IMR-90 (cell line): Measurements from ENCODE around the gene DDA1. TPM values are rescaled to one million over a fixed set of nuclear protein-coding genes. Genes with fewer than 3 reads are reported as not detected.

Experiments used
- ATAC-seq: fragments of 200-7000 bp; cut with Tn5 transposase; 2 replicates; pipeline ENCODE4 v1.9.1; 2020; ENCODE audit warnings: low read depth, mild to moderate bottlenecking, moderate library complexity
- BruUV-seq: library from RNA; stranded (reverse); fragments of 400-500 nt; replicated peaks from 2 replicates; lab custom pipeline; 2021; lab: Mats Ljungman, UMichigan
- CTCF ChIA-PET: fragments of 300-600 bp; formaldehyde crosslinking; extraction: SDS; loops from one replicate; lab custom pipeline; 2021; ENCODE audit warnings: antibody characterized with exemption; lab: Yijun Ruan, JAX
- POLR2A ChIA-PET: fragments of 300-600 bp; sonication (Branson Sonifier 250); formaldehyde crosslinking; loops from one replicate; lab custom pipeline; 2022; ENCODE audit warnings: antibody characterized with exemption; ENCODE audit not compliant: unreplicated experiment; lab: Charles Lee
- DNase-seq: peaks from one replicate; pipeline ENCODE4 v3.0.0; 2013
- H2AFZ ChIP-seq: replicated peaks from 2 replicates; pipeline ENCODE3; 2013; ENCODE audit warnings: low read length, mild to moderate bottlenecking; ENCODE audit not compliant: poor library complexity
- H2AK5ac ChIP-seq: 2 replicates; pipeline ENCODE4 v1.6.1; 2013; ENCODE audit warnings: low read depth, low read length, inconsistent platforms
- H2AK9ac ChIP-seq: replicated peaks from 2 replicates; pipeline ENCODE3; 2013; ENCODE audit warnings: mild to moderate bottlenecking, low read depth, low read length, moderate library complexity; ENCODE audit not compliant: poor library complexity
- H2BK120ac ChIP-seq: 2 replicates; pipeline ENCODE4 v1.6.1; 2013; ENCODE audit warnings: low read depth, low read length, inconsistent platforms
- H2BK15ac ChIP-seq: 3 replicates; pipeline ENCODE4 v1.6.1; 2013; ENCODE audit warnings: low read depth, low read length, inconsistent platforms
- H2BK20ac ChIP-seq: 2 replicates; pipeline ENCODE4 v1.6.1; 2013; ENCODE audit warnings: low read depth, mild to moderate bottlenecking, inconsistent platforms, low read length, moderate library complexity
- H2BK5ac ChIP-seq: 2 replicates; pipeline ENCODE4 v1.6.1; 2013; ENCODE audit warnings: mild to moderate bottlenecking, low read depth, low read length, inconsistent platforms; ENCODE audit not compliant: poor library complexity, severe bottlenecking
- H3K14ac ChIP-seq: replicated peaks from 2 replicates; pipeline ENCODE4 v1.6.1; 2013; ENCODE audit warnings: low read depth, low read length, inconsistent platforms
- H3K18ac ChIP-seq: 2 replicates; pipeline ENCODE4 v1.6.1; 2013; ENCODE audit warnings: low read depth, low read length, control low read depth
- H3K23ac ChIP-seq: 2 replicates; pipeline ENCODE4 v1.6.1; 2013; ENCODE audit warnings: low read depth, low read length, inconsistent platforms
- H3K27ac ChIP-seq: 2 replicates; pipeline ENCODE4 v1.5.1; 2013; ENCODE audit warnings: mild to moderate bottlenecking, control low read depth, low read length; ENCODE audit not compliant: insufficient read depth
- H3K27me3 ChIP-seq: 2 replicates; pipeline ENCODE4 v1.6.1; 2013; ENCODE audit warnings: low read length; ENCODE audit not compliant: control insufficient read depth, insufficient read depth
- H3K36me3 ChIP-seq: 2 replicates; pipeline ENCODE4 v1.6.1; 2013; ENCODE audit warnings: low read length, mixed read lengths; ENCODE audit not compliant: control insufficient read depth, insufficient read depth
- H3K4ac ChIP-seq: 2 replicates; pipeline ENCODE4 v1.6.1; 2013; ENCODE audit warnings: low read depth, low read length, inconsistent platforms
- H3K4me1 ChIP-seq: 2 replicates; pipeline ENCODE4 v1.6.1; 2013; ENCODE audit warnings: low read length, mixed read lengths; ENCODE audit not compliant: control insufficient read depth, insufficient read depth
- H3K4me2 ChIP-seq: 2 replicates; pipeline ENCODE4 v1.6.1; 2013; ENCODE audit warnings: low read depth, mild to moderate bottlenecking, control low read depth, low read length, moderate library complexity
- H3K4me3 ChIP-seq: 2 replicates; pipeline ENCODE4 v1.5.1; 2013; ENCODE audit warnings: low read depth, mild to moderate bottlenecking, control low read depth, low read length, moderate library complexity; ENCODE audit not compliant: insufficient read depth
- H3K56ac ChIP-seq: 2 replicates; pipeline ENCODE4 v1.6.1; 2013; ENCODE audit warnings: low read length, inconsistent platforms; ENCODE audit not compliant: insufficient read depth; ENCODE audit errors: extremely low read depth
- H3K79me1 ChIP-seq, 2 experiments: 2 replicates each; pipeline ENCODE4 v1.6.1; 2013; ENCODE audit warnings: low read length in 2 of 2, inconsistent platforms in 1 of 2, low read depth in 1 of 2
- H3K9ac ChIP-seq: 2 replicates; pipeline ENCODE4 v1.6.1; 2013; ENCODE audit warnings: low read depth, low read length, control low read depth
- H3K9me1 ChIP-seq: 2 replicates; pipeline ENCODE4 v1.6.1; 2013; ENCODE audit warnings: low read length, inconsistent platforms; ENCODE audit not compliant: insufficient read depth
- H3K9me3 ChIP-seq: 2 replicates; pipeline ENCODE4 v1.6.1; 2013; ENCODE audit warnings: low read length; ENCODE audit not compliant: control insufficient read depth, insufficient read depth
- H4K20me1 ChIP-seq: 2 replicates; pipeline ENCODE4 v1.6.1; 2013; ENCODE audit warnings: low read length, inconsistent platforms; ENCODE audit not compliant: insufficient read depth
- H4K5ac ChIP-seq: 2 replicates; pipeline ENCODE4 v1.6.1; 2013; ENCODE audit warnings: mild to moderate bottlenecking, low read depth, low read length, control low read depth
- H4K8ac ChIP-seq, 2 experiments: 2 replicates each; pipeline ENCODE4 v1.6.1; 2013; ENCODE audit warnings: low read depth in 2 of 2, low read length in 2 of 2, control low read depth in 1 of 2, inconsistent platforms in 1 of 2
- H4K91ac ChIP-seq: 2 replicates; pipeline ENCODE4 v1.6.1; 2013; ENCODE audit warnings: low read depth, low read length, inconsistent platforms; ENCODE audit not compliant: insufficient read depth
- CEBPB ChIP-seq: IDR thresholded peaks from 2 replicates; pipeline ENCODE4 v1.6.1; 2012; ENCODE audit warnings: low read depth, low read length, improper control_type of control experiment
- CHD1 ChIP-seq: IDR thresholded peaks from 2 replicates; pipeline ENCODE4 v1.6.1; 2012; ENCODE audit warnings: low read depth, low read length, improper control_type of control experiment
- ELK1 ChIP-seq: fragments of 150-350 bp; IDR thresholded peaks from 2 replicates; pipeline ENCODE4 v1.6.1; 2016; ENCODE audit warnings: low read depth, mild to moderate bottlenecking, low read length, moderate library complexity, borderline replicate concordance
- FOS ChIP-seq: fragments of 150-350 bp; IDR thresholded peaks from 2 replicates; pipeline ENCODE4 v1.6.1; 2016; ENCODE audit warnings: low read depth, low read length
- MAFK ChIP-seq: IDR thresholded peaks from 2 replicates; pipeline ENCODE4 v1.6.1; 2012; ENCODE audit warnings: low read depth, low read length, improper control_type of control experiment
- MXI1 ChIP-seq: IDR thresholded peaks from 2 replicates; pipeline ENCODE4 v1.6.1; 2012; ENCODE audit warnings: low read depth, mild to moderate bottlenecking, low read length, moderate library complexity, borderline replicate concordance
- NFE2L2 ChIP-seq: fragments of 150-350 bp; IDR thresholded peaks from 2 replicates; pipeline ENCODE4 v1.6.1; 2016; ENCODE audit warnings: low read depth, mild to moderate bottlenecking, low read length
- RCOR1 ChIP-seq: IDR thresholded peaks from 2 replicates; pipeline ENCODE4 v1.6.1; 2012; ENCODE audit warnings: mild to moderate bottlenecking, low read length, improper control_type of control experiment; ENCODE audit not compliant: insufficient replicate concordance
- RFX5 ChIP-seq: IDR thresholded peaks from 2 replicates; pipeline ENCODE4 v1.8.0; 2012; ENCODE audit warnings: low read depth, mild to moderate bottlenecking, low read length, moderate library complexity
- SMC3 ChIP-seq: fragments of 150-350 bp; IDR thresholded peaks from 2 replicates; pipeline ENCODE4 v1.6.1; 2016; ENCODE audit warnings: low read depth, mild to moderate bottlenecking, antibody characterized with exemption, low read length, moderate library complexity
- WGBS, 2 experiments: methylation state at CpG; one replicate each; pipeline versions ENCODE4 v1.1.5 to v1.1.7; 2013; ENCODE audit warnings: missing lambda C conversion rate in 2 of 2; ENCODE audit not compliant: insufficient read length in 1 of 2; ENCODE audit errors: extremely low coverage in 2 of 2; 5-methylcytosine and 5-hydroxymethylcytosine counted together
- dilution Hi-C: fragments of 300-500 bp; cut with HindIII; formaldehyde crosslinking; loops from one replicate; pipeline ENCODE4 v1.14.3; 2018; ENCODE audit warnings: low sequenced_read_pairs; ENCODE audit not compliant: unreplicated experiment
- in situ Hi-C: fragments of 300-500 bp; cut with MboI; formaldehyde crosslinking; loops from 3 replicates; pipeline ENCODE4 v1.14.3; 2019; ENCODE audit warnings: low sequenced_read_pairs, inconsistent platforms, mixed read lengths
- intact Hi-C: fragments of 100-400 bp; cut with micrococcal nuclease; formaldehyde crosslinking; loops from 2 replicates; pipeline ENCODE4 v1.10.0; 2022
- polyA plus RNA-seq, 3 experiments: library from polyadenylated mRNA; depleted of rRNA; stranded (reverse); fragments of >200 nt; gene quantifications; 2 replicates each; pipeline ENCODE4 v1.2.3, GENCODE V29; 2012; ENCODE audit warnings: low replicate concordance in 1 of 3
- total RNA-seq: library from RNA; depleted of rRNA; stranded (reverse); fragments of >200 nt; gene quantifications from 2 replicates; pipeline ENCODE4 v1.2.3, GENCODE V29; 2012

DDA1 gene
- total and polyA plus RNA-seq, 2 of the 4 experiments (the other 2 are of a cell fraction), result 33.7 to 87.2 TPM

GRCh38 chr19:17263712-17264640 is 45.4 kb upstream of the DDA1 start:
- H3K79me1 ChIP-seq, result peaks cover 0 to 17% of the 10 kb centered on the region in 2 experiments; a peak in 2 of 4 replicates
- no peak overlapping the region for H2BK120ac ChIP-seq
- no peak overlapping the region for H3K56ac ChIP-seq
- TF ChIP-seq MAFK (no peak), NFE2L2 (no peak), MXI1 (no peak), FOS (no peak), RCOR1 (no peak), SMC3 (no peak), CHD1 (no peak), ELK1 (no peak), RFX5 (no peak), CEBPB (no peak)
- H3K27ac ChIP-seq, result no peak overlapping the region
- H2BK15ac ChIP-seq, result no peak overlapping the region
- peaks cover under 1% of the 10 kb centered on the region; the same call in 1 of the 2 replicates for H3K36me3 ChIP-seq
- H3K4me1 ChIP-seq, result no peaks in the 10 kb centered on the region; the same call in 1 of the 2 replicates
- no peak overlapping the region for H3K4me2 ChIP-seq
- no peak overlapping the region for H3K14ac ChIP-seq
- H3K4ac ChIP-seq, result no peak overlapping the region
- intact Hi-C loops, result no loop called here
- ChIA-PET POLR2A (no interaction called here), CTCF (interaction anchor here (1.3 kb wide), 1 partner anchor 196 kb away, joined by 6 read pairs; no protein-coding TSS in a partner anchor)
- DNase-seq (no peak), ATAC-seq (no peak)
- H3K9me3 ChIP-seq, result peaks cover 10% of the 10 kb centered on the region
- no peak overlapping the region for H3K23ac ChIP-seq
- H4K20me1 ChIP-seq, result 0 out of 2 replicates have a peak, but pooled peaks cover 4% of the 10 kb centered on the region
- H3K9ac ChIP-seq, result no peak overlapping the region
- no TSS peak for BruUV-seq
- no peak overlapping the region for H2AK5ac ChIP-seq
- H2BK20ac ChIP-seq, result no peak overlapping the region
- peak overlapping the region; percentile 1 for H2AK9ac ChIP-seq
- H2AFZ ChIP-seq, result no peak overlapping the region
- in situ Hi-C loops, result no loop called here
- no peak overlapping the region for H3K4me3 ChIP-seq
- H3K18ac ChIP-seq, result no peak overlapping the region
- H4K91ac ChIP-seq, result no peak overlapping the region
- dilution Hi-C loops, result no loop called here
- no peak overlapping the region for H2BK5ac ChIP-seq
- H3K27me3 ChIP-seq, result no peaks in the 10 kb centered on the region
- peaks cover 4% of the 10 kb centered on the region for H3K9me1 ChIP-seq
- no peak overlapping the region for H4K8ac ChIP-seq
- H4K5ac ChIP-seq, result no peak overlapping the region
- WGBS, 2 experiments, result 86% methylated on average over 7 of the region's 23 CpGs; no CpG with 5 or more reads in 1 of the 2 experiments
